GM12878 (cell line): ENCODE measurements around the gene C10orf105.

ENCODE experiments used
- BMI1 ChIP-seq: fragments of 450-650 bp; IDR thresholded peaks from 2 replicates; pipeline ENCODE4 v1.6.1; 2016; ENCODE audit warnings: mild to moderate bottlenecking, moderate library complexity, borderline replicate concordance
- BRCA1 ChIP-seq: IDR thresholded peaks from 2 replicates; pipeline ENCODE4 v1.6.1; 2011; ENCODE audit warnings: low read depth, low read length, improper control_type of control experiment
- CREM ChIP-seq: IDR thresholded peaks from 2 replicates; pipeline ENCODE4 v1.6.1; 2014; ENCODE audit warnings: antibody characterized with exemption, low read depth
- EGR1 ChIP-seq, 2 experiments: IDR thresholded peaks; 1 replicate in 1 of 2; 2 replicates in 1 of 2; pipeline ENCODE4 v1.6.1; 2011 to 2012; ENCODE audit warnings: low read depth in 2 of 2, low read length in 2 of 2, borderline replicate concordance in 1 of 2, mild to moderate bottlenecking in 1 of 2, moderate library complexity in 1 of 2
- EP300 ChIP-seq, 2 experiments: fragments of 150-350 bp in 1 of 2; IDR thresholded peaks; 2 replicates each; pipeline ENCODE4 v1.6.1; 2011 to 2012; ENCODE audit warnings: low read depth in 2 of 2, low read length in 2 of 2, borderline replicate concordance in 1 of 2, improper control_type of control experiment in 1 of 2, inconsistent platforms in 1 of 2; ENCODE audit not compliant: control insufficient read depth in 1 of 2
- JUND ChIP-seq: IDR thresholded peaks from 2 replicates; pipeline ENCODE4 v1.6.1; 2012; ENCODE audit warnings: low read depth, mild to moderate bottlenecking, low read length, improper control_type of control experiment, moderate library complexity
- MTA3 ChIP-seq: IDR thresholded peaks from 2 replicates; pipeline ENCODE4 v1.6.1; 2012; ENCODE audit warnings: low read length, inconsistent platforms, borderline replicate concordance
- PKNOX1 ChIP-seq: fragments of 450-650 bp; IDR thresholded peaks from 2 replicates; pipeline ENCODE4 v1.6.1; 2016; ENCODE audit warnings: mild to moderate bottlenecking
- POLR2A ChIP-seq: IDR thresholded peaks from 2 replicates; pipeline ENCODE4 v1.6.1; 2011; ENCODE audit warnings: low read depth, mild to moderate bottlenecking, low read length
- POLR2AphosphoS5 ChIP-seq: IDR thresholded peaks from 2 replicates; pipeline ENCODE4 v1.6.1; 2011; ENCODE audit warnings: mild to moderate bottlenecking, low read length, inconsistent platforms
- TF ChIP-seq, protein P1 (sequence below), 3 experiments: IDR thresholded peaks in 2 of 3; conservative IDR thresholded peaks in 1 of 3; 2 replicates each; pipeline ENCODE4 v1.5.1; 2011; ENCODE audit warnings: low read depth in 3 of 3, low read length in 3 of 3, mild to moderate bottlenecking in 3 of 3, control low read depth in 2 of 3, moderate library complexity in 2 of 3, inconsistent platforms in 1 of 3, mixed read lengths in 1 of 3; ENCODE audit not compliant: control insufficient read depth in 2 of 3, insufficient read depth in 1 of 3; ENCODE audit errors: extremely low read depth in 1 of 3

- TF ChIP-seq EGR1 (IDR thresholded peaks at IDR 0.05; ENCODE audit: borderline replicate concordance in 1 of 2, low read depth in 2 of 2, low read length in 2 of 2) (no peak), BMI1 (no peak), PKNOX1 (no peak), EP300 (IDR thresholded peaks at IDR 0.05; ENCODE audit: borderline replicate concordance in 1 of 2, control insufficient read depth in 1 of 2, low read depth in 2 of 2, low read length in 2 of 2) (no peak), BRCA1 (no peak), POLR2AphosphoS5 (no peak), CREM (no peak), MTA3 (no peak), JUND (no peak), POLR2A (no peak)
- TF ChIP-seq, protein P1, sequence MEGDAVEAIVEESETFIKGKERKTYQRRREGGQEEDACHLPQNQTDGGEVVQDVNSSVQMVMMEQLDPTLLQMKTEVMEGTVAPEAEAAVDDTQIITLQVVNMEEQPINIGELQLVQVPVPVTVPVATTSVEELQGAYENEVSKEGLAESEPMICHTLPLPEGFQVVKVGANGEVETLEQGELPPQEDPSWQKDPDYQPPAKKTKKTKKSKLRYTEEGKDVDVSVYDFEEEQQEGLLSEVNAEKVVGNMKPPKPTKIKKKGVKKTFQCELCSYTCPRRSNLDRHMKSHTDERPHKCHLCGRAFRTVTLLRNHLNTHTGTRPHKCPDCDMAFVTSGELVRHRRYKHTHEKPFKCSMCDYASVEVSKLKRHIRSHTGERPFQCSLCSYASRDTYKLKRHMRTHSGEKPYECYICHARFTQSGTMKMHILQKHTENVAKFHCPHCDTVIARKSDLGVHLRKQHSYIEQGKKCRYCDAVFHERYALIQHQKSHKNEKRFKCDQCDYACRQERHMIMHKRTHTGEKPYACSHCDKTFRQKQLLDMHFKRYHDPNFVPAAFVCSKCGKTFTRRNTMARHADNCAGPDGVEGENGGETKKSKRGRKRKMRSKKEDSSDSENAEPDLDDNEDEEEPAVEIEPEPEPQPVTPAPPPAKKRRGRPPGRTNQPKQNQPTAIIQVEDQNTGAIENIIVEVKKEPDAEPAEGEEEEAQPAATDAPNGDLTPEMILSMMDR (IDR thresholded peaks at IDR 0.05 in 2 of 3, conservative IDR thresholded peaks at IDR 0.05 in 1 of 3; ENCODE audit: control insufficient read depth in 2 of 3, extremely low read depth in 1 of 3, insufficient read depth in 1 of 3, low read depth in 3 of 3, low read length in 3 of 3), result no peak
These were observed 2.0 kb downstream of the C10orf105 start for GRCh38 chr10:71717551-71717951.
